Measurements from ENCODE around the gene IFIT1B. TPM values are rescaled to one million over a fixed set of nuclear protein-coding genes. Genes with fewer than 3 reads are reported as not detected.

The IFIT1B gene
- polyA plus RNA-seq, 1 donor (not counting 4 experiments of a cell fraction or from before 2014, with no cell fraction given), result not detected

DNA sequence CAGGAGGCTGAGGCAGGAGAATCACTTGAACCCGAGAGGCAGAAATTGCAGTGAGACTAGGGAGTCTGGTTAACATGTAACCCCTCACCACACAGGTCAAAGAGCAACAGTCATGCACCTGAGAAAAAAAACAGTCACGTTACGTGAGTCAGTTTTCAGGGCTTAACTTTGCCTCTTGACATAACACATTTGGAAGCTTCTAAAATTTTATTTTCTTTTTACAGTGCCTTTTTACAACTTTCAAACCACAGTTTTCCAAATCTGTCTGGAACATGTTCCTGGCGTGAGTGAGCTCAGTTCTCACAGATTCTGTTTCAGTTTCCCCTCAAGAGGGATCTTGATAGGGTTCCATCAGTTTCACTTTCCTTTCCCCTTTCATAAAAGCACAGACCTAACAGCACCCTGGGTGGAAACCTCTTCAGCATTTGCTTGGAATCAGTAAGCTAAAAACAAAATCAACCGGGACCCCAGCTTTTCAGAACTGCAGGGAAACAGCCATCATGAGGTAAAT, 45.7 kb upstream of the IFIT1B start:
- H3K36me3 ChIP-seq (ENCODE audit: control insufficient read depth in 2 of 2, extremely low read depth in 1 of 2, insufficient read depth in 2 of 2, low read length in 2 of 2), result no peaks in the 10 kb centered on the region
- dilution Hi-C loops (cut with MboI; ENCODE audit: extremely low pct_ligation_motif_present, low sequenced_read_pairs), result no loop called here
- DNase-seq (ENCODE audit: low read depth, low spot score) (no peak), FAIRE-seq (no peak)
- H3K27me3 ChIP-seq (ENCODE audit: control insufficient read depth, extremely low read depth, insufficient read depth, low read length), result no peaks in the 10 kb centered on the region
- H3K4me3 ChIP-seq (ENCODE audit: control insufficient read depth in 2 of 3, extremely low read depth in 1 of 3, insufficient read depth in 2 of 3, low read depth in 1 of 3, low read length in 3 of 3), result peak overlapping the region; percentile 18 to 77 (median 58)
- peak overlapping the region; percentile 71 for H3K9ac ChIP-seq (ENCODE audit: control insufficient read depth, extremely low read depth, insufficient read depth, low read length)
- H3K9me3 ChIP-seq (ENCODE audit: control insufficient read depth, low read depth, low read length), result no peaks in the 10 kb centered on the region
- H3K4me1 ChIP-seq (ENCODE audit: control insufficient read depth, extremely low read depth, insufficient read depth, low read length), result peaks cover 30% of the 10 kb centered on the region
- H3K9me1 ChIP-seq (ENCODE audit: control insufficient read depth, extremely low read depth, insufficient read depth, low read length), result no peaks in the 10 kb centered on the region
- H3K79me2 ChIP-seq (ENCODE audit: control insufficient read depth, insufficient read depth, low read length), result peaks cover 4% of the 10 kb centered on the region
- H3K27ac ChIP-seq (ENCODE audit: control insufficient read depth, insufficient read depth, low read length), result peak overlapping the region; percentile 74
- H3K4me2 ChIP-seq (ENCODE audit: control insufficient read depth, extremely low read depth, insufficient read depth, low read depth, low read length), result peak overlapping the region; percentile 90
- H2AFZ ChIP-seq (ENCODE audit: control insufficient read depth, low read length), result peak overlapping the region; percentile 15
- H4K20me1 ChIP-seq (ENCODE audit: control insufficient read depth, extremely low read depth, insufficient read depth, low read length), result no peaks in the 10 kb centered on the region
- TF ChIP-seq EZH2 (IDR thresholded peaks at IDR 0.05; ENCODE audit: low read length), result no peak
- TF ChIP-seq, protein P1, sequence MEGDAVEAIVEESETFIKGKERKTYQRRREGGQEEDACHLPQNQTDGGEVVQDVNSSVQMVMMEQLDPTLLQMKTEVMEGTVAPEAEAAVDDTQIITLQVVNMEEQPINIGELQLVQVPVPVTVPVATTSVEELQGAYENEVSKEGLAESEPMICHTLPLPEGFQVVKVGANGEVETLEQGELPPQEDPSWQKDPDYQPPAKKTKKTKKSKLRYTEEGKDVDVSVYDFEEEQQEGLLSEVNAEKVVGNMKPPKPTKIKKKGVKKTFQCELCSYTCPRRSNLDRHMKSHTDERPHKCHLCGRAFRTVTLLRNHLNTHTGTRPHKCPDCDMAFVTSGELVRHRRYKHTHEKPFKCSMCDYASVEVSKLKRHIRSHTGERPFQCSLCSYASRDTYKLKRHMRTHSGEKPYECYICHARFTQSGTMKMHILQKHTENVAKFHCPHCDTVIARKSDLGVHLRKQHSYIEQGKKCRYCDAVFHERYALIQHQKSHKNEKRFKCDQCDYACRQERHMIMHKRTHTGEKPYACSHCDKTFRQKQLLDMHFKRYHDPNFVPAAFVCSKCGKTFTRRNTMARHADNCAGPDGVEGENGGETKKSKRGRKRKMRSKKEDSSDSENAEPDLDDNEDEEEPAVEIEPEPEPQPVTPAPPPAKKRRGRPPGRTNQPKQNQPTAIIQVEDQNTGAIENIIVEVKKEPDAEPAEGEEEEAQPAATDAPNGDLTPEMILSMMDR (optimal IDR thresholded peaks at IDR 0.05 in 1 of 3, IDR thresholded peaks at IDR 0.05 in 1 of 3, conservative IDR thresholded peaks at IDR 0.05 in 1 of 3; ENCODE audit: extremely low read depth in 1 of 3, insufficient read depth in 2 of 3, low read length in 3 of 3), result no peak

DNA sequence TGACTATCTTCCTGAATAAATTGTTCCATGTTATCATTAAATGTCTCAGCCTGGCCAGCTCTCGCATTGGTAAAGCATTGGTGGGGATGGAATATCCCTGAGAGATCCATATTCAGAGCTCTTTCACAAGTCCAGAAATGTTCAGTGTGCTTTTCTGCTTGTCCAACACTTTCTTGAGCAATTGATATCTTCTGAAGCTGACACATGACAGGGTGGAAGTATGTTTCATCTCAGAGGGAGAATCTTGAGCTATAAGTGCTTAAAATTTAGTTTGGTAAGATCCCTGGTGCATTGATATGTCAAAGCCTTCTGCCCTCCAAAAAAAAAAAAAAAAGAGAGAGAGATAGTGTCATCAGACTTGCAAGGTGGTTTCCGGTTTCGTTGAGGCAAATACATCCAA, 42.6 kb upstream of the IFIT1B start:
- Histone ChIP-seq H3K4me3 (ENCODE audit: control insufficient read depth in 2 of 3, extremely low read depth in 1 of 3, insufficient read depth in 2 of 3, low read depth in 1 of 3, low read length in 3 of 3) (no peak overlapping the region), H3K9ac (ENCODE audit: control insufficient read depth, extremely low read depth, insufficient read depth, low read length) (no peak overlapping the region), H3K36me3 (ENCODE audit: control insufficient read depth in 2 of 2, extremely low read depth in 1 of 2, insufficient read depth in 2 of 2, low read length in 2 of 2) (peaks cover 0 to 7% of the 10 kb centered on the region in 2 experiments), H3K27ac (ENCODE audit: control insufficient read depth, insufficient read depth, low read length) (no peak overlapping the region), H3K4me2 (ENCODE audit: control insufficient read depth, extremely low read depth, insufficient read depth, low read depth, low read length) (no peak overlapping the region), H3K4me1 (ENCODE audit: control insufficient read depth, extremely low read depth, insufficient read depth, low read length) (peaks cover 33% of the 10 kb centered on the region), H3K9me1 (ENCODE audit: control insufficient read depth, extremely low read depth, insufficient read depth, low read length) (no peaks in the 10 kb centered on the region), H3K9me3 (ENCODE audit: control insufficient read depth, low read depth, low read length) (no peaks in the 10 kb centered on the region), H3K27me3 (ENCODE audit: control insufficient read depth, extremely low read depth, insufficient read depth, low read length) (no peaks in the 10 kb centered on the region), H3K79me2 (ENCODE audit: control insufficient read depth, insufficient read depth, low read length) (peaks cover 4% of the 10 kb centered on the region), H4K20me1 (ENCODE audit: control insufficient read depth, extremely low read depth, insufficient read depth, low read length) (no peaks in the 10 kb centered on the region), H2AFZ (ENCODE audit: control insufficient read depth, low read length) (no peak overlapping the region)
- FAIRE-seq, result no peak
- TF ChIP-seq, protein P1 (optimal IDR thresholded peaks at IDR 0.05 in 1 of 3, IDR thresholded peaks at IDR 0.05 in 1 of 3, conservative IDR thresholded peaks at IDR 0.05 in 1 of 3; ENCODE audit: extremely low read depth in 1 of 3, insufficient read depth in 2 of 3, low read length in 3 of 3), result no peak
- TF ChIP-seq EZH2 (IDR thresholded peaks at IDR 0.05; ENCODE audit: low read length), result no peak
- dilution Hi-C loops (cut with MboI; ENCODE audit: extremely low pct_ligation_motif_present, low sequenced_read_pairs), result no loop called here
- DNase-seq (ENCODE audit: low read depth, low spot score), result no peak
